HG03066 (cell line): ENCODE data around the gene MYEF2.
A peak's percentile ranks its signal among the peaks of the same experiment; 100 is the strongest.

Source experiments
- ATAC-seq: cut with Tn5 transposase; IDR thresholded peaks from one replicate; pipeline ENCODE4 v1.9.1; 2021; ENCODE audit warnings: low read depth; ENCODE audit not compliant: unreplicated experiment

Gene MYEF2, protein sequence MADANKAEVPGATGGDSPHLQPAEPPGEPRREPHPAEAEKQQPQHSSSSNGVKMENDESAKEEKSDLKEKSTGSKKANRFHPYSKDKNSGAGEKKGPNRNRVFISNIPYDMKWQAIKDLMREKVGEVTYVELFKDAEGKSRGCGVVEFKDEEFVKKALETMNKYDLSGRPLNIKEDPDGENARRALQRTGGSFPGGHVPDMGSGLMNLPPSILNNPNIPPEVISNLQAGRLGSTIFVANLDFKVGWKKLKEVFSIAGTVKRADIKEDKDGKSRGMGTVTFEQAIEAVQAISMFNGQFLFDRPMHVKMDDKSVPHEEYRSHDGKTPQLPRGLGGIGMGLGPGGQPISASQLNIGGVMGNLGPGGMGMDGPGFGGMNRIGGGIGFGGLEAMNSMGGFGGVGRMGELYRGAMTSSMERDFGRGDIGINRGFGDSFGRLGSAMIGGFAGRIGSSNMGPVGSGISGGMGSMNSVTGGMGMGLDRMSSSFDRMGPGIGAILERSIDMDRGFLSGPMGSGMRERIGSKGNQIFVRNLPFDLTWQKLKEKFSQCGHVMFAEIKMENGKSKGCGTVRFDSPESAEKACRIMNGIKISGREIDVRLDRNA

DNA sequence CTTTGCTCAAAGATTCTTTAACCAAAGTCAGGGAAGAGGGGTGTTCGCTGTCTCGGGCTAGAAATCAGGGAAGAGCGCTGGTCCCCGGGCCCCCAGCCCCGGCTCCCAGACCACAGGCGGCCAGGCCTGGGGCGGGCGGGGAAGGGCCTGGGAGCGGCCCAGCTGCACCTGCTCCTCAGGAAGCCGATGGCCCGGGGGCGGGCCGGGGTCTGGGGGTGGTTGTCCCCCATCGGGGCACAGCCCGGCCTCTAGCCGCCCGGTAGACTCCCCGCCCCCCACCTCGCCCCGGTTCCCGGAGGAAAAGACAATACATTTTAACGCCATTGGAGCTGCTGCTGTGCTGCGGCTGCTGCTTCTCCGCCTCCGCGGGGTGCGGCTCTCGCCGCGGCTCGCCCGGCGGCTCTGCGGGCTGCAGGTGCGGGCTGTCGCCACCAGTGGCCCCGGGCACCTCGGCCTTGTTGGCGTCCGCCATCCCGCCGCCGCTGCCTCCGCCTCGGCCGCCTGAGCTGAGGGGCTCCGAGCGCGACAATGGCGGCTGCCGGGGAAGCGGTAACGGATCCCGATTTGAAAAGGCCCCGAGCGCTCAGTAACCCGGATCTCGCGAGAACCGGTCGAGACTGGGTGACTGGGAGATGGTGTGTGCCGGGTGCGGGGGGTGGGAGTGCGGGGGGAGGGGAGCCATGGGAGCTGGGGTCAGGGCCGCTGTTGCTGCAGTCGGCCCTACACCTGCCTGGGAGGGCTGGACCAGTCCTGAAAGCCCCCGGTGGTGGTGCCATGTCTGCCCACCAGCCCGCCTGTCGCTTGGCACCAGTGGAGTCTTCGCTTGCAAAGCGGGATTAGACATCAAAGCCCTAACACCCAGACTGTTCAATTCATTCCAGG, at the start of gene MYEF2:
MYEF2 (minus strand) TSS at position 530 of the 882 bp plus-strand sequence; CDS start at position 472, 58 bp downstream.
- peak; percentile 64 for ATAC-seq

DNA sequence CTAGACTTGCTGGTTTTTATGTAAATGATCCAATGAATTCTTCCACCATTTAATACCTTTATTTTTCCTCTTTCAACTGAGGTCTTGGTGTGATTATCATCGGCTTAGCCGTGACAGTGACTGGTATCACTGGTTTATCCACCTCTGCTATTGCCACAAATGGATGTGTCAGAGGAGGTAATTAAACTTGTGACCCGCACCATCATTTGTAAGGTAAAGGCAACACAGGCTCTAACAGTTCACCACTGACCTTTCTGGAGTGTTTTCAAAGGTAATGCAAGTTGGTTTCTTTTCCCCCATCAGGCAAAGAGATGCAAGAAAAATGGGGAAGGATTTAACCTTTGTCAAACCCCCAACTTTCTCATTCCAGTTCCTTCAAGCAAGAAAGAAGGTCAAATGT, 47.7 kb upstream of the MYEF2 start:
- no peak for ATAC-seq

DNA sequence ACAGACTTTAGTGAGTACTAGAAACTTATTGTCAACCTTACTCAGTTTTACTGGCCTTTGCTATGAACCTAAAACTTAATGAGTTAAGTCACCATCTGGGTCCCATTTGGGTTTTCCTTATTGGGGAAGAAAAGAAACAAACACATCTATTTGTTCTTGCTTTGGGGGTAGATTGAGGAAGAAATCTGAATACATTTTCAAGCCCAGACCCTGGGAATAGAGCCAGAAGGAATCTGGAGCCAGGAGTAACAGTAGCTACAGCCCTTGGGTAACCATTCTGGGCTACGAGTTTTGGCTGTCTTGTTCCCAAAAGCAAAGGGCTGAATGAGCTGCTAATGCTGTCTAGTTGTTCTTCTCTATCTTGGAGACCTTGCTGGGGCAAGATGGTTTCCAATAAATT, 44.5 kb upstream of the MYEF2 start:
- ATAC-seq = no peak

DNA sequence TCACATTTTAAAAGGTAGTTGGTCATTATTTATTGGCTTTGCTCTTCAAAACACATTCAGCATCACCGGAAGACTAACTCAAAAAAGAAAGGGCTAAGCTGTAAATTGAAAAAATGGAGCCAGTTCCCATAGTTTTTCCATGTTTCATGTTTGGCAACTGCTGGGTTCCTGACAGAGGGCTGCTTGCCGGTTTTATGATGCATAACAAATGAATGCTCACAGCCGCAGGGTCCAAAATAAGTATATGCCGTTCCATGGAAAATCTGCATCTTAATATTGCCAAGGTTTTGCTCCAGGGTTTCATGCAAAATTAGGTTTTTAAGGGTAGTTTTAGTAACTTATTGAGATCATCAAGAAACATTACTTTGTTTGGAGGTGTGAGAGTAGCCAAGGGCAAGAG, 43.8 kb upstream of the MYEF2 start:
- ATAC-seq = no peak

DNA sequence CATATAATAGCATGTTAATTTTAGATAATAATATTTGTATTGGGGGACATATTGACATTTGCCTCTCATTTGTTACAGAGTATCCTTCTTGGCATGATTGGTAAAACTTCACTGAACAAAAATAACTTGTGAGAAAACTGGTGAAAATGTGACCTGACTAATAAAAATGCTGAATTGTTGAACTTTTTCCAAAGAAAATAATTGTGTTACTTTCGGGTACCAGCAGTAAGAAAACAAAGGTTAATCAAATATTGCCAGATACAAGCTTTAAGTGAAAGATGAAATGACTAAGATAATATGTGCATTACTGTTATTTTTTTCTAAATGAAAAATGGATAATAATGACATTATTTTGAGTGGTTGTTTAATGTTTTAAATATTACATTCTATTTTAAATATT, 43.2 kb upstream of the MYEF2 start:
- no peak for ATAC-seq

DNA sequence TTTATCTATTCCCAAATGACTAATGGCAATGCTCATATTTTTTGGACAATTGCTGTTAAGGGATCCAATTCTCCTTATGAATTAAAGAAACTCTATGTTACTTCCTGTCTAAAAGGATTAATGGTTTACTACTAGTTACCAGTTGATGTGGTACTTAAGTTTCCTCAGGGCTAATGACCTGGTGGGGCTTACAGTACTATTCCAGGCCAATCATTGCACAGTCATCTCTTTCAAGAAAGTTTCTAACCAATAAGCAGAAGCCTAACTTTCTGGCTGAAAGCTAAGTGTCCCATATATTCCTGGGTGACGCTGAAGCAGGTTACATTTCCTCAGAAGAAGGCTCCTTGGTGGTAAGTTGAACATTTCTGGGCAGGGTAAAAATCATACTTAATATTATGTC, 27.9 kb upstream of the MYEF2 start, which contains the start of gene SLC12A1:
SLC12A1 (plus strand) TSS at position 322 of the 400 bp plus-strand sequence. CDS start 1,418 bp downstream, outside the sequence.
- no peak for ATAC-seq

DNA sequence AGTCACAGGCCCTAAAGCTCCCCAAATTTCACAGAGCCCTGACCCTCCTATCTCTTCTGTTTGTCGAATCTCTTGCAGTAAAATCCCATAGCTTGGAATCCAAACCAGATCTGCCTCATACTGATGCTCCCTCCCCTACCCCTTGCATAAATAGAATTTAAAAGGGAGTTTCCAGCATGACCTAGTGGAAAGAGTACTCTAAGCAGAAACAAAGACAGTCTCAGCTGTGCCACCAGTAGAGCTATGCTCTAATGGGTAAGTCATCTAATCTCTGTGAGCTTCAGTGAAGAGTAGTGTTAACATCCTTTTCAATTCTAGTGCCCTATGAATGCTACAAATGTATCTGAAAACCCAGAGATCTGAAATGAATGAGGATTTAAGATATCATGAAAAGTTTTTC, 24.0 kb upstream of the MYEF2 start:
- no peak for ATAC-seq

DNA sequence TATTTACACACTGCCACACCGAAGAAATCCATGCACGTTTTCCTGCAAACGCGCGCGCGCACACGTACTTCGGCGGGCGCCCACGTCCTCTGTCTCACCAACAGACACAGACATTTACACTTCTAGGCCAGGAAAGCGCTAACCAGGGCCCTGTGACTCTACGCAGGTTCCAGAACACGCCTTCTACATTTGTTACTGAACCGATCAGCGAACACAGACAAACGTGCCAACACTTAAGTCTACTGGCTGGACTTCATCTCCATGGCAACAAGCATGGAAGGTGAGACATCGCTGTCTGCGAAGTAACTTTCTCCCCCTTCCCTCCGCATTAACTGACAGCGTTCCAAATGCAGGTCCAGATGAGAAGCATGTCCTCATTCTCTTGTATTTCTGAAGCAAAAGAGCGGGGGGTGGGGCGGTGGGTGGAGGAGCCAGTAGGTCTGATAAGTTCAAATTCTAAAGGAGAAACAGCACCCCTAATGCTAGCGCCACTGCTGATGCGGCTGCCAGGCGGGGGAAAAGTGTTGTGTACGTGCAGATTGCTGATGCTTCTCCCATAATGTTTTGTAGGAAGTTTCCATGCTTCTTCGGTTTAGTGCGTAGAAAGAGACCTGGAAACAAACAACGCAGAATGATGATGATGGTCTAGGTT, 13.6 kb upstream of the MYEF2 start, which contains the start of gene CTXN2:
CTXN2 (plus strand) TSS at position 92 of the 652 bp plus-strand sequence. CDS start 9,636 bp downstream, outside the sequence.
- no peak for ATAC-seq

DNA sequence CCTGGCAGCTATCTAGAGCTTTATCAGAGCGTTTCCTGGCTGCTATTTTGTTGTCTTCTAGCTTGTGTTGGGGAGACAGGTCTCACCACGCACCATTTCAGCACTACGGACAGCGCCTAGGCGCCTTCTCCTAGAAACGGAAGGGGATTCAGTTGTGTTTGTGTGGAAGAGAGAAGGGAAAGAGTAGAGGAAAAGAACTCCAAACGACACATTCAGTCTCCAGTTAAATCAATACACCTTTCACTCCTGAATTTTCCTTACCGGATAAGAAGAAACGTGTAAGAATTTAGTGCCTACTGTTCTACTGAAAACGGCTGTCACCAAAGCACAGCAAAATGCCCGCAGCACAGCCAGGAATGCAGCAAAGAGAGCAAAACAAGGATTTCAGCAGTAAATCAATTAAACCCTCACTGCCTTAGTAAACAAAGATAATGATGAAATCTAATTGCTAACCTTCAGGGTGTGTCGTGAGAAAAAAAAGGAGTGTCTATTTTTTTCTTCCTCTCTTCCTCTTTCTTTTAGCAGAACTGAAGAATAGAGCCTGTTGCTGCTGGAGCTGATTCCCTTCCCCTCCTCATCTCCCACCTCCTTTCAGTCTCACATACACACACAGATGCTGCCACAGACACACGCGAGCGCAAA, 13.0 kb upstream of the MYEF2 start:
- no peak for ATAC-seq

DNA sequence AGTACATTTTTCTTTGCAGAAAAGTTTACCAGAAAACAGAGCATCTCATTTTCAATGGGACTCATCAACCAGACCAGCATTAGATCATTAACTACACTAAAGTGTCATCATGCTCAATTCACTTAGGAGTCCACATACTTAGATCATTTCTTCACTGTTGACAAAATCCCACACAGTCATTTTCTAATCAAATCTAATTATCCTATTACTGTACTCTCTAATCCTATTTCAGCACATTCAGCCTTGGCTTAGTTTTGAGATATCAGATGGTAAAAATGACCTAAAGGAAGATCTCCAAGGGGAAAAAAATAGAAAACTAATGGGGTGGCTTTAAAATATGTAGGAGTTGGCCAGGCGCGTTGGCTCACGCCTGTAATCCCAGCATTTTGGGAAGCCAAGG, 8.2 kb upstream of the MYEF2 start:
- ATAC-seq = no peak

DNA sequence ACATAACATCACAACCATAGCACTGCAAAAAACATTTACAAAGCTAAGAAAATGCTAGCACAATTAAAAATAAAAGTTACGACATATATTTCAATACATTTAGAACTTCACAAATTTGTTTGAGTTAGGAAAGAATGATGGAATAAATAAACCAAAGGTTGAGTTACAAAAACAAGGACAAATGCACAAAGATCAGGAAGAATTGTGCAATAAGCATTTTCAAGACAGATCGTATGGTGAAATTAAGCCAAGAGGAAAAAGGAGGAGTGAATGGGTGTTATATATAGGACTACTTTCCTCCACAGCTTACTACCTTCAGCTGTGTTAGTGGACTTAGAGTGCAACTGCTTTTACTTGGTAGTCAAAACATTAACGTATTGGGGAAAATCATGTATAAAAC, 7.4 kb upstream of the MYEF2 start:
- ATAC-seq = no peak

DNA sequence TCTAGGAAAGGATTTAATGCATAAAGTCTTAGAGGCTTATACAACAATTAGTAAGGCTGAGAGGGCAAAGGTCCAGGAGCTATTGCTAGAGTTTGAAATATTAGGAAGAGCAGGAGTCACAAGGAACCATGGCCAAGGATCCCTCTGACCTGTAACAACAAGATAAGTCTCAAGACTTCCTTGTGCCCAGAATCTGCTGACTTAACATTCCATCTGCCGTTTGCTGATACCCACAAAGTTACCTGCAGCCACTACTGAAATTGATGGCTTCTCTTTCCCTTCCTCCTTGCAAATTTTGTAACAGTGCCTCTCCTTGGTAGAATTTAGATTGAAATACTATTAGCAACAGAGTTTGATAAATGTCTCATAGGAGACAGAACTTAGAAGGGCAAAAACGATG, 4.7 kb upstream of the MYEF2 start:
- ATAC-seq = no peak

DNA sequence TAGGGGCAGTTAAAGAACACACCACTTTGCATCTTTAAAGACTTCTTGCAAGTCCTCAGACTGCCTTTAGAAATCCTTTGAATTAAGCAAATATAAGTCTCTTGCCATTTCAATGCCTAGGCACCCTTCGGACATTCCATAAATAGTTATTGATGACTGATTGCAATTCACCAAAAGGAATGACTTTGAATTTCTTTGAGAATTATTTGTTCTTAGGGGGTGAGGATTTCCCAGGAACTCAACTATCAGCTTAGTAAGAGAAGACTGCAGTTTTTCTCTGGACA, 495 bp upstream of the MYEF2 start:
- ATAC-seq = no peak

DNA sequence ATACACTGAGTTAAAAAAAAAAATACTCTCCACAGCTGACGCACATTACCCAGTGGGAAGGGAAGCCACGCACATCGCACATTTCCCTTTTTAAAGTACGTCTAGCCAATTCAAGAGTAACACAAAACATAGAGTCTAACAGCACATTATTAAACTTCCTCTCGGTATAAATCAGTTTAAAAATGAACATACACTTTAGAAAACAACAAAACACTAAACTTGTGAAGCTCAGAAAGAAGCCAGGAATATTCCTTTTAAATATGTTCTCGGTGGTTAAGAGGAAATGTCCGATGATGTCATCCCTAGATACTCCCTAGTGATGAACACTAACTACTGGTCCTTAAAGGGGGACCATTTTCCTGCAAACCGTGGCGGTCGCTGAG, 721 bp downstream of the MYEF2 start:
- ATAC-seq = peak; percentile 53

DNA sequence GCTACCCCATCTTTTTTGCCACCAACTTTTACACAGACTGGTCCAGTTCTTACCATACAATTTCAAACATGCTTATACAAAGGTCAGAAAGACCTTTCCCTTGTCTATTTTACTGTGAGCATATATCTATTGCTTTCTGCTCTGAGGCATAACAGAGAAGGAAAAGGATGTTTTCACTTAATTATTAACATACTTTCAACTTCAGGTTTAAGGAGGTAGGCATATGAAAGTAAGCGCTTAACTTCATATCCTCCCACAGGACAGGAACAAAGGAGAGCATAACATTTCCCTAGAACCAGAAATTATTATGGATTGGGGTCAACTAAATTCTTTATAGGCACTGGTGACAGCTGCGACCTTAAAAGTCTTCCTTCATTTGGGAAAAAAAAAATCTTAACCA, 1.1 kb downstream of the MYEF2 start:
- ATAC-seq = no peak

DNA sequence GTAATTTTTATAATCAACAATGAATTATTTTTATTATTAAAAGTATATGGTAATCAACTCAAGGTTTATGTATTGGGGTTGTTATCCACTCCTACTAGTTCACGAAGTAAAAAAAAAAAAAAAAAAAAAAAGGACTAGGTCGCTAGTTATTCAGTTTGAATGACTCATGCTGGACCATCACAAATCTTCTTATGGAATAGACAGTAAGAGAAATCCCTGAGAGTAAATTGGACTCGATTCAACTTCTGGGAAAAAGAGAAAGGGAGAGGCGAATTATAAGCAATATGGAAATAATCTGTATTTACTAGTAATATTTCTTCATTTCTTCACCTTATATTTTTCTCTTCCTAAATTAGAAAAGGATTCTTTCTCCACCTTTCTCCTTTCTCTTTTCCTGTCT, 2.0 kb downstream of the MYEF2 start:
- no peak for ATAC-seq

DNA sequence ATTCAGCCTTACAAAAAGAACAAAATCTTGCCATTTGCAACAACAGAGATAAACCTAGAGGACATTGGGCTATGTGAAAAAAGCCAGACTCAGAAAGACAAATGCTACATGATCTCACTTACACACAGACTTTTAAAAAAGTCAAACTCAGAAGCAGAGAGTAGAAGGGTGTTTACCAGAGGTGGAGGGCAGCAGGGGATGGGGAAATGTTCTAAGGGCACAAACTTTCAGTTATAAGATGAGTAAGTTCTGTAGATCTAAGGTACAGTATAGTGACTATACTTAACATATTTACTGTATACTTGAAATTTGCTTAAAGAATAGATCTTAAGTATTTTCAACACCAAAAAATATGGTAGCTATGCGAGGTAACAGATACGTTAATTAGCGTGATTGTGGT, 3.0 kb downstream of the MYEF2 start:
- no peak for ATAC-seq

DNA sequence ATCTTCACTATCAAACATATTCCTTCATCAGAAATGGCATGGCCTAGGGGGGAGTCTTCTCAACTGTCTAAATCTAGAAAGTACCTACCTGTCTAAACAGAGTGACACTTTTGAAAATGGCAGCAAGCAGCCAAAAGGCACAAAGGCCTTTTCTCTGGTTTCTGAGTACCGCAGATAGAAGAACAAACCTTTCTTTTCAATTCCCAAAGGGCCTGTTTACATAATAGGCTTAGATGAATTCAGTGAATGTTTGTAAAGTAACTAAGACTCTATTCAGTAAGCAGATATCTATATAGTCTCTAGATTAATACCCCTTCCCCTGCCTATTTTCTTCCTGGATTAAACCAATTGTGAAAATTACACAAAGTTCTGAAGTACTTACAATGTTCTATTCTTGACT, 7.1 kb downstream of the MYEF2 start:
- ATAC-seq = no peak

DNA sequence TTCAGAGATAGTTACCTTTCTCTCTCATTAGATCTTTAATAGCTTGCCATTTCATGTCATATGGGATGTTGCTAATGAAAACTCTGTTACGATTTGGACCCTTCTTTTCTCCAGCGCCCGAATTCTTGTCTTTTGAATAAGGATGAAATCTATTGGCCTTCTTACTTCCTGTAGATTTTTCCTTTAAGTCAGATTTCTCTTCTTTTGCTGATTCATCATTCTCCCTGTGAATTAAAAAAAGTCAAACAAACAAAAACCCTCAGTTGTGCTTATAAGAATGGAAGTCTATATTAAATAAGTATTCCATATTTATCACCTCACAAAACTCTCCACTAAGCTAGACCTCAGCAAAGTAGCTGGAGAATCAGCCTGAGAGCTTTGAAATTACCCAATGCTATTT, 9.5 kb downstream of the MYEF2 start:
- ATAC-seq = no peak

DNA sequence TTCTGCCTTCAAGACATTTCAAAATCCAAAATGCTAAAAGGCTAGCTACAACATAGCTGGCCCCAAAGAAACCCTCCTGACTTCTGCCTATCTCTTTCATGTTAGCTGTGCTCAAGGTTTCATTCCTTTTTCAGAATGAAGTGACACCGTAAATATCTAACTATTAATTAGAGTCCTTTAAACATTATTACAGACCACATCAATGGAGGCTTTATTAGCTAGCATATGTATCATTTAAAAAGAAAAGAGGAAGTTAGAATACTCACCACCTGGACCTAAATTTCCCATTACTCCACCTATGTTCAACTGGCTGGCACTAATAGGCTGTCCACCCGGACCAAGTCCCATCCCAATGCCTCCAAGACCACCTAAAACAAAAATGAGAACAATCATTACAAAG, 24.6 kb downstream of the MYEF2 start:
- no peak for ATAC-seq
